ENCODE data around the gene SCAMP3. TPM values are rescaled to one million over a fixed set of nuclear protein-coding genes. Genes with fewer than 3 reads are reported as not detected.
"Not testable (repeated sequence)": the region's sequence is repeated elsewhere in the genome, so short reads cannot be mapped to it uniquely, and the experiment has no call there.

The SCAMP3 gene
- total and polyA plus RNA-seq, 8 donors, result 45.8 to 85.3 (median 55.7) TPM

DNA sequence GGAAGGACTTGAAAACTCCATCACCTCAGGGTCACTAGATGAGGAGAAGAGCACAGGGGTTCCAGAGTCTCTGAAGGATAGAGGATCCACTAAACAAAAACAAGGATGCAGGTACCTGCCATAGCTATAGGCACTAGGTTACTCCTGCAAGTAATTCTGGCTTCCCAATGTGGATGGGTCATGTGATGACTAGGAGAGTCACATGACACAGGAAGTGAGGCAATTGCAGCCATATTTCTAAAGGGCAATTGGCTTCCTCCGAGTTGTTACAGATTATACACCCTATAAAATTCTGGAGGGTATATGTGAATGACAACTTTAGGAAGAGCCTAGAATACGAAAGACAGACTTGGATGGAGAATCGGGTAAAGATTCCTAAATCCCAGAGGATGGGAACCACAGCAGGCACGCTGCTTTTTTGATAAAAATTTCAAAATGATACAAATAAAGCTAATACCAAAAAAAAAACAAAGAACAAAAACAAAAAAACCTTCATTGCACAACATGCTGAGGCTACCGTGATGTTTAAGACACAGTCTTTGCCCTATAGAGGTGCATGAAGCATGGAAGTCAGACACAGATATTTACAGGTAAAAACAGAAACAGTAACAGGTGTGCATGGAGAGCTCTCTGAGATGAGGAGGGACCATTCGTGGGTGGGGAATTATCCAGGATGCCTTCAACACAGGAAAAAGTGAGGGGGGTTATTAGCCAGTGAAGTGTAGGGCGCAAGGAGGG lies 43.1 kb downstream of the SCAMP3 start:
- Histone ChIP-seq H3K27ac (peak overlapping the region; percentile 8 to 82), H3K4me3 (peak overlapping the region in 1 of 2 donors; percentile 3)

GRCh38 chr1:155214702-155215101 lies 47.5 kb downstream of the SCAMP3 start:
- intact Hi-C loops (cut with DNase I); H3K36me3 ChIP-seq; ATAC-seq; H3K27ac ChIP-seq; H3K9me3 ChIP-seq; DNase-seq; H3K27me3 ChIP-seq; H3K4me3 ChIP-seq: not testable (repeated sequence)
- H3K4me1 ChIP-seq, result peaks cover 4 to 23% of the 10 kb centered on the region in 2 donors

More for the DNA sequence above, 43.1 kb downstream of the SCAMP3 start:
- Histone ChIP-seq H3K27me3 (no peaks in the 10 kb centered on the region), H3K9me3 (no peaks in the 10 kb centered on the region), H3K4me1 (peaks cover 0 to 49% of the 10 kb centered on the region in 2 donors), H3K36me3 (no peaks in the 10 kb centered on the region)
- DNase-seq, result peak in 1 of 4 donors; percentile 60
- intact Hi-C loops (cut with DNase I), result no loop called here
- TF ChIP-seq, protein P1, sequence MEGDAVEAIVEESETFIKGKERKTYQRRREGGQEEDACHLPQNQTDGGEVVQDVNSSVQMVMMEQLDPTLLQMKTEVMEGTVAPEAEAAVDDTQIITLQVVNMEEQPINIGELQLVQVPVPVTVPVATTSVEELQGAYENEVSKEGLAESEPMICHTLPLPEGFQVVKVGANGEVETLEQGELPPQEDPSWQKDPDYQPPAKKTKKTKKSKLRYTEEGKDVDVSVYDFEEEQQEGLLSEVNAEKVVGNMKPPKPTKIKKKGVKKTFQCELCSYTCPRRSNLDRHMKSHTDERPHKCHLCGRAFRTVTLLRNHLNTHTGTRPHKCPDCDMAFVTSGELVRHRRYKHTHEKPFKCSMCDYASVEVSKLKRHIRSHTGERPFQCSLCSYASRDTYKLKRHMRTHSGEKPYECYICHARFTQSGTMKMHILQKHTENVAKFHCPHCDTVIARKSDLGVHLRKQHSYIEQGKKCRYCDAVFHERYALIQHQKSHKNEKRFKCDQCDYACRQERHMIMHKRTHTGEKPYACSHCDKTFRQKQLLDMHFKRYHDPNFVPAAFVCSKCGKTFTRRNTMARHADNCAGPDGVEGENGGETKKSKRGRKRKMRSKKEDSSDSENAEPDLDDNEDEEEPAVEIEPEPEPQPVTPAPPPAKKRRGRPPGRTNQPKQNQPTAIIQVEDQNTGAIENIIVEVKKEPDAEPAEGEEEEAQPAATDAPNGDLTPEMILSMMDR (IDR thresholded peaks at IDR 0.05), result no peak
- ATAC-seq, result peak; percentile 73

- H3K4me3 ChIP-seq; H3K27ac ChIP-seq; H3K36me3 ChIP-seq; intact Hi-C loops (cut with DNase I); ATAC-seq; DNase-seq; H3K9me3 ChIP-seq; H3K27me3 ChIP-seq: not testable (repeated sequence)
- peaks cover 18 to 31% of the 10 kb centered on the region in 2 donors for H3K4me1 ChIP-seq
These were observed 50.1 kb downstream of the SCAMP3 start for GRCh38 chr1:155212051-155212440.

DNA sequence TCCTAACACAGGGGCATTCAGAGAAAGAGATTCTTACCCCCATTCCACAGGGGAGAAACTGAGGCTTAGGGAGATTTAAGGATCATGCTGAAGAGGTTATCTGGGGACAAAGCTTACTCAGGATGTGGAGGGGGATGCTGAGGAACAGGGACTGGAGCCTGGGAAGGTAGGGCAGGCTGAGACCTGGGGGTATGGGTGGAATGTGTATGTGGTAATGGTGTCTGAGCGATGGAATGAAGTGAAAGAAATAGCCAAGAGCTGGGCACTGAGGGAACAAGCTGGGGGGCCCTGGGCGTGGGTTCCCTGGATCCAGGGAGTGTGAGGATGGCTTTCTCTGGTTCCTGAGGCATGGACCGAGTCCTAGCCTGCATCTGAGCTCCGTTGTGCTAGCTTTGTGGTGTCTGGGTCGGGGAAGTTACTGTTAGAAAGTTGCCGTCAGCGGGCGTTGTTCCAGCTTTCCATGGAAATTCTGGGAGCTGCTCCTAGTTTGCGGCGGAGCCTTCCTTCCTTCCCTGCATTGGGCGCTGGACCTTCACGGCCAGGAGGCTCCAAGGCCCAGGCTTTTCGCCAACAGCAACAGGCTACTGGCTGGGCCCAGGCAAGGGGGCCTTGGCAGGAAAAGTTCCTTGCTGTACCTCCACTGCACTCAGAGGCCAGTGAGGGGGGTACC lies 50.6 kb downstream of the SCAMP3 start:
- Histone ChIP-seq H3K4me1 (peaks cover 20 to 37% of the 10 kb centered on the region in 2 donors), H3K27ac (peak overlapping the region in 1 of 2 donors; percentile 100)
- intact Hi-C loops (cut with DNase I), result not testable (repeated sequence)

DNA sequence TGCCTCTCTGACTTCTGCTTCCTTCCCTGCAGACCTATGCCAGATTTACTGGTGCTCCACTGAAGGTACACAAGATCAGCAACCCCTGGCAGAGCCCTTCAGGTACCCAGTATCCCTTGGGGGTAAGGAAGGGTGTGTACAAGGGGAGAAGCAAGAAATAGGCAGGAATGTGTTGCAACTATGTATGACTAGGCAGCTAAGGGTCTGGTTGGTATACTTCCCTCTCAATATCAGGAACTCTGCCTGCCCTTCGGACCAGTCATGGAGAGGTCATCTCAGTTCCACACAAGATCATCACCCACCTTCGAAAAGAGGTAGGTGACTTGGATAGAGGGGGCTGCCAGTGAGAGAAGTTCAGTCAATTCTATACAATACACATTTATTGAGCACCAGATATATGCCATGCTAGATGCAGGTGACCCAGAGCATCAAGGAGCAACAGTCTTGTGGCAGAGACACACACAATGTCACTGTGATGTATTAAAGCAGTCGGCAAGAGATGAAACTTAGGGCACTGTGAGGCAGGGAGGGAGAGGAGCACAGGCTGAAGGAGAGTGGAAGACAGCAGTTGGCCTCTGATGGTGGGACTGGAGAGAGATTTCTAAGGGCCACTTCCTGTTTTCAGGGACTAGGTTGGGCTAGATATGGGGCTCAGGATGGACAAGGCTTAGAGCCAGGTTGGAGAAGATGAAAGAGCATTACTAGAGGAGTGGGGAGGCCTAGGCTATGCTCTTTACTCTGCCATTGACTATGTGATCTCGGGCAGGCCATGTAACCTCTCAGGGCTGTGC lies 51.7 kb downstream of the SCAMP3 start:
- Histone ChIP-seq H3K27ac (peak overlapping the region in 1 of 2 donors; percentile 100), H3K9me3 (no peaks in the 10 kb centered on the region), H3K4me1 (peaks cover 20 to 40% of the 10 kb centered on the region in 2 donors), H3K27me3 (no peaks in the 10 kb centered on the region), H3K4me3 (peak overlapping the region in 1 of 2 donors; percentile 75), H3K36me3 (peaks cover 0 to 8% of the 10 kb centered on the region in 2 donors)
- intact Hi-C loops (cut with DNase I), result no loop called here
- TF ChIP-seq, protein P1 (IDR thresholded peaks at IDR 0.05), result no peak
- DNase-seq, result no peak
- no peak for ATAC-seq

More for the DNA sequence above, 50.6 kb downstream of the SCAMP3 start:
- H3K4me3 ChIP-seq, result peak overlapping the region in 1 of 2 donors; percentile 75
- not testable (repeated sequence) for DNase-seq, H3K36me3 ChIP-seq, H3K27me3 ChIP-seq, H3K9me3 ChIP-seq, ATAC-seq

DNA sequence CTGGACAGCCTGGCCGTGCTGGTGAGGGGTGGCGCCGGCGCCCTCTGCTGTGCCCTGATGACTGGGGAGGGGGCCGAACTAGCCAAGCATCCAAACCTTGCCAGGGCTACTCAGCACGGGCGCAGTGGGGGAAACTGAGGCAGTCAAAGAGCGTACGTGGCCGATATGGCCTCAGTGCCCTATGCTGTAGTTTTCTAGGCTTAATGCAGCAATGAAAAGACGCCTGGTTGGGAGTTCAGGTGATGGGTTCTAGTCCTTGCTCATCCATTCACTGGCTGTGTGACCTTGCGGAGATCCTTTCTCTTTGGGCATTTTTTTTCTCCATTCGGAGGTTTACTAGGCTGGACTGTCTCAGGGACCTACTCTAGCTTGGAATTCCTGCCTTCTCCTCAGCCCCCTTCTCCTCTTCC lies 52.8 kb downstream of the SCAMP3 start:
- Histone ChIP-seq H3K27me3 (no peaks in the 10 kb centered on the region), H3K4me3 (peak overlapping the region; percentile 75 to 78), H3K4me1 (peaks cover 20 to 37% of the 10 kb centered on the region in 2 donors), H3K9me3 (no peaks in the 10 kb centered on the region), H3K36me3 (peaks cover 0 to 8% of the 10 kb centered on the region in 2 donors), H3K27ac (peak overlapping the region; percentile 98 to 100)
- no peak for DNase-seq
- TF ChIP-seq, protein P1 (IDR thresholded peaks at IDR 0.05), result no peak
- intact Hi-C loops (cut with DNase I), result no loop called here
- no peak for ATAC-seq
